Measurements from ENCODE around the gene HTT.

HTT gene

DNA sequence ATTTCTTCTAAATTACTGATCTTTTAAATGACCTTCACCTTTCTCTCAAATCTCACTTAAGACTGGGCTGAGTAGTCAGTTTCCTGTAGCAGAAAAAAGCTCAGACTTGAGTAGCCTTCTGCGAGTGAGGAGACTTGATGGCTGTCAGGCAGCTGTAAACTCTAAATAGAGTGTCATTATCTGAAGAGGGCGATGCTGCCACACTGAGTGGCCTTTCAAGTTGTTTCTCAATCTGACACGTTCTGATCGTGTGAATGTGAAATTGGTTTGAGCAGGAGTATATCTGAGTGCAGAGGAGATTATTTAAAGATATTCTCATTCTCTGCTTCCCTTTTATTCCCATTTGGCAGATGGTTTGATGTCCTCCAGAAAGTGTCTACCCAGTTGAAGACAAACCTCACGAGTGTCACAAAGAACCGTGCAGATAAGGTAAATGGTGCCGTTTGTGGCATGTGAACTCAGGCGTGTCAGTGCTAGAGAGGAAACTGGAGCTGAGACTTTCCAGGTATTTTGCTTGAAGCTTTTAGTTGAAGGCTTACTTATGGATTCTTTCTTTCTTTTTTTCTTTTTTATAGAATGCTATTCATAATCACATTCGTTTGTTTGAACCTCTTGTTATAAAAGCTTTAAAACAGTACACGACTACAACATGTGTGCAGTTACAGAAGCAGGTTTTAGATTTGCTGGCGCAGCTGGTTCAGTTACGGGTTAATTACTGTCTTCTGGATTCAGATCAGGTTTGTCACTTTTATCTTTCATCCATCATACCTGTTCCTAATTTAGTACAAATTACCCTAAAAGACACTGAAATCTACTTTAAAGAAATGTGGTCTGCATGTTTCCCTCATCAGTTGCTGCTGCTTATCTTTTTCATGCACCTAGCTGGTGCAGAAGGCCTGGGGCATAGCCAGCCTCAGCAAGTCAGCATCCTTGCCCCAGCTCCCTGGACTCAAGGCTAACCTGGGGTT is 100.2 kb downstream of the HTT start:
- no peak for DNase-seq (ENCODE audit: low read depth, low spot score)

DNA sequence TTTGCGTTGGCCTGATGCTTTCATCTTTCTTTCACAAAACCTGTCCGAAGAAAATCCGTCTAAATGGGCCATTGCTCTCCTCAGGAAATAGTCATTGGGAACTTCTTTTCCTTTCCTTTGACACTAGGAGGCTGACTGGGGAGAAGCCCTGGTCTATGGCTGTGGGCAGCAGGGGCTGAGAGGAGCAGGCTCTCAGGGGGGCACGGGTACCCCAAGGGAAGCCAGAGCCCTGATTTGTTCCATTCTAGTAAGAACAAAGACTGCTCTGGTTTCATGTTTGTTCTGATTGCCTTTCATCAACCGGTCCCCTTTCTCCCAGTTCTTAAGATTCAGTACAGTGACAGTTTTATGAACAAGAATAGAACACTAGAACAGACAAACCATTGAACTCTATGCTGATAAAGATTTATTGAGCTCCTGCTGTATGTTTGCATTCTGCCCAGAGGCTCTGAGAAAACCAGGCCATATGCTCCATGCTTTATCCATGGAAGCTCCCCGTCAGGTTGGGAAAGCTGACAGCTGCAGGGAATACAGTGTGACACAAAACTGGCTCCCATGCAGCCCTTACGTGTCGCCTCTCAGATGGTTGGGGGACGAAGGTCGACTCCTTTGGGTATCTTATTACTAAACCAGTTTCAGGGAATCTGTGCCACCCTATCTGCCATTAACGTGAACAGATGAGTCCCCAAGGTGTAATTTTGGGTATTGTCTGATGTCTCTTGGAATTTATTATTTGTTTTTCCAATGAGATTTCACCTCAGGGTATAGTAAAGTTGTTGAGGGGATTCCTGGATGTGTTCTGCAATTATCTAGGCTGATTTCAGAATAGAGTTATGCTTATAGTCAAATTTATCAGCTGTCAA is 102.1 kb downstream of the HTT start:
- DNase-seq (ENCODE audit: low read depth, low spot score) = no peak

DNA sequence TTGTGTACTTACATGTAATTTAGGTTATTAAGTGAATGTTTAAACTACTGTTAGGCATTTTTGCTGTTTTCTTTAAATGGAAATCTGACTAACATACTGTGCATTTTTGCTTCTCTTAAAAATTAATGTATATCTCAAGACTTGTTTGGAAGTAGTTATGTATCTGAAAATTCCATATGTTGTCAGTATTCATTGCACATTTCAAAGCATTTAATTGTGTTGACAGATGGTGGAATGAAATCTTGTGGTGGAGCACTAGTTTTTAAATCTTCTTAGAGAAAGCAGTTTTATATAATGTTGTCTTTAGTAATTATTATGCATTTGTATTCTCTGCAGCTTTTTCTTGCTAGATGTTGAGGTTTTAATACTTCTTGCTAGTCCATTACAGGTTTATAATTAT is 102.9 kb downstream of the HTT start:
- no peak for DNase-seq (ENCODE audit: low read depth, low spot score)

DNA sequence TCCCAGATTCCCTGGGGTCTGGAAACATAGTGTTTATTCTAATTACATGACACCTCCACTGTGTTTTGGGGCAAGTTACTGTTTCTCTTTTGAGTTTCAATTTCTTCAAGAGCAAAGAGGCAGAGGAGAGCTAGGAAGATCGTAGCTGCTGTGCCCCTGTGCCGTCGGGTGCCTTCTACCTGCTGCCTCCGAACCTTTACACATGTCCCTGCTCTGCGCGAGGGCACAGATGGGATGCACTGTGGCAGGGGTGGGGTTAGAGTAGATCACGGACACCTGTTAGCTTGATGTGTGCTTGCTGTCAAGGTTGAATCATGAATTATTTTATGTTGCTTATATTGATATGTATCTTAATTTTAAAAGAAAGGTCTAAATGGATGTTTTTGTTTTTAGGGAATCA is 103.4 kb downstream of the HTT start:
- no peak for DNase-seq (ENCODE audit: low read depth, low spot score)

DNA sequence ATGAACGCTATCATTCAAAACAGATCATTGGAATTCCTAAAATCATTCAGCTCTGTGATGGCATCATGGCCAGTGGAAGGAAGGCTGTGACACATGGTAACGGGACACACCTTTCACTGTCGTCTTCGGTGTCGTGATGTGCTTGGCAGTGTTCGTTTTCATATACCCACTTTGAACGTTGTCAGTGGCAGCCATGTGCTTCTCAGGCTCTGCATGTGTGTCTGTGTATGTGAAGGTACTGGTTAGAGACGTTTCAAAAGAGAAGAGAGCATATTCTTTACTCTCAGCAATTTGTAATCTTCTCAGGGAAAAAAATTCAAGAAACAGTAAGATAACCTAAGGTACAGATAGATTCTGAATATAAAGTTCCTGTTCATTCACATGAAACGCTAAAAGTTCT is 103.9 kb downstream of the HTT start:
- DNase-seq (ENCODE audit: low read depth, low spot score) = no peak

DNA sequence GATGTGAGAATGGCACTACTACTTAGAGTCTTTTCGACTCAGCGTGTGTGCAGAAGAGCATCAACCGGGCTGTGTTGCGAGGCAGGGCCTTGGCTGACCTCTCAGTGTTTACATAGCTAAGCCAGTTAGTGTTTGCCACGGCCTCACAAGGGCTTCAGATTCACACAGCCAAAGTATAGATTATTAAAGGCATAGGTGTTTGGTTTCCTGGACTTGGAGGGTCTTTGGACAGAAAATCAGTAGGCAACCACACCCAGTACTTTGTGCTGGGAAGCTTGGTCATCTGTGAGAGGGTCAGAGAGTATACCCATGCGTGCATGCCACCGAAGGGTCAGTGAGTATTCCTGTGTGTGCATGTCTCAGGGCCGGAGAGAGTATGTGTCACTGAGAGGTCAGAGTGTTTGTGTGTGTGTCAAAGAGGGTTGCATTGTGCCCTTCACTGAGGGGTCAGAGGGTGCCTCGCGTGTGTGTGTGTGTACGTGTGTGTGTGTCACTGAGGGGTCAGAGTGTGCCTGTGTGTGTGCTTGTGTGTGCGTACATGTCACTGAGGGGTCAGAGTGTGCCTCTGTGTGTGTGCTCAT is 104.7 kb downstream of the HTT start:
- no peak for DNase-seq (ENCODE audit: low read depth, low spot score)

DNA sequence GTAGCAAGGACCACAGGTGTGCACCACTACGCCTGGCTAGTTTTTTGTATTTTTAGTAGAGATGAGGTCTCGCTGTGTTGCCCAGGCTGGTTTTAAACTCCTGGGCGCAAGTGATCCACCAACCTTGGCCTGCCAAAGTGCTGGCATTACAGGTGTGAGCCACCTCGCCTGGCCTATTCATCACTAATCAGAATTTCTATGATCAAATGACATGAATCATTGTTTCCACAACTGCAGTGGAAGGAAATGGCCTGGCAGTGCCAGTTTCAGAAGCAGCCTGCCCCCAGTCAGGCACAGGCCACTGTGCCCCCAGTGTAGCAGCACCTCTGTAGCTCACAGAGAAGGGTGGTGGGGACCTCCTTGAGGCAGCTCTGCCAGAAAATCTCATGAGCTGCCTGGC is 108.5 kb downstream of the HTT start:
- DNase-seq (ENCODE audit: low read depth, low spot score) = no peak

DNA sequence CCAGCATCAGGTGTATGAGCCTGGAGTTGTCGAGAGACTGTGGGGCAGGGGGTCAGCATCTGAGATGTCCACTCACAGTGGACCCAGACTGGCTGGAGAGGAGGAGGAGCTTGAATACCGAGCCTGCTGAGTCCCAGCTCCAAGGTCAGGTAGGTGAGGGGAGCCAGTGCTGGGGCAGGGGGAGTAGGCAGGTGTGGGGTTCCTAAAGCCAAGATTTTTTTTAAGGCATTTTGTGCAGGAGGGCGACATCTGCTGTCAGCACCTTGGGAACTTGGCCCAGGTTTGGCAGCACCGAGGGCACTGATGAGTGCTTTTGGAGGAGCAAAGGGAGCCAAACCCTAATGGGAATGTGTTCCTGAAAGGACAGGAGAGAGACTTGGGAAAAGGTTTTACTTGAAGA is 110.2 kb downstream of the HTT start:
- no peak for DNase-seq (ENCODE audit: low read depth, low spot score)

DNA sequence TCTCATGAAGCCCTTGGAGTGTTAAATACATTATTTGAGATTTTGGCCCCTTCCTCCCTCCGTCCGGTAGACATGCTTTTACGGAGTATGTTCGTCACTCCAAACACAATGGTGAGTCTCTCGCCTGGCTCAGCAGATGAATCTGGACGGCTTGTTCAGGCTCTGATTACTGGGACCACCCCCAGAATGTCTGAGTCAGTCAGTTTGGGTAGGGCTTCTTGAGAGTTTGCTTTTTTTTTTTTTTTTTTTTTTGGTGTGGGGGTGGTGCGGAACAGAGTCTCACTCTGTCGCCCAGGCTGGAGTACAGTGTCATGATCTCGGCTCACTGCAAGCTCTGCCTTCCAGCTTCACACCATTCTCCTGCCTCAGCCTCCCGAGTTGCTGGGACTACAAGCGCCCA is 112.1 kb downstream of the HTT start:
- no peak for DNase-seq (ENCODE audit: low read depth, low spot score)

DNA sequence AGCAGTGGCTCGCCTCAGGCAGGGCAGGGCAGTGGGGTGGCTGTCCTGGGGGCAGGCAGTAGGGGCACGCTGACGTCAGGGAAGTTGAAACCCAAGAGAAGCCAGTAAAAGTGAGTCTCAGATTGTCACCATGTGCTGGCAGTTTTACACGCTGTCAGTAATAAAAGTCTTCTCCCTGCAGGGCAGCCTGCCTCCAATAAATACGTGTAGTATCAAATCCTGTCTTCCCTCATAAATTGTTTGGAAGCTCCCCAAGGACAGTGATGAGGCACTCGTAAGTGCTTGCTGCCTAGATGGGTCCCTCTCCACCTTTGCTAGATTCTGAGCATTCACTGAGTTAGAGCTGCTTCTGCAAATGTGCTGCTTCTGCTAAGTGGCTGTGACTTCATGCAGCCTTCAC is 113.6 kb downstream of the HTT start:
- DNase-seq (ENCODE audit: low read depth, low spot score) = no peak

DNA sequence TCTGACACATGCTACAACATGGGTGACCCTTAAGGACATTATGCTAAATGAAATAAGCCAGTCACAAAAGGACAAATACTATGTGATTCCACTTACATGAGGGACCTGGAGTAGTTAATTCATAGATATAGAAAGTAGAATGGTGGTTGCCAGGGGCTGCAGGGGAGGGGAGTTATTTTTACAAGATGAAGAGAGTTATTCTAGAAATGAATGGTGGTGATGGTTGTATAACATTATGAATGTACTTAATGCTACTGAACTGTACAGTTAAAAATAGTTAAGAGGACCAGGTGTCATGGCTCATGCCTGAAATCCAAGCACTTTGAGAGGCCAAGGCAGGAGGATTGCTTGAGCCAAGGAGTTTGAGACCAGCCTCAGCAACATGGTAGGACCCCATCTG is 115.0 kb downstream of the HTT start:
- no peak for DNase-seq (ENCODE audit: low read depth, low spot score)

DNA sequence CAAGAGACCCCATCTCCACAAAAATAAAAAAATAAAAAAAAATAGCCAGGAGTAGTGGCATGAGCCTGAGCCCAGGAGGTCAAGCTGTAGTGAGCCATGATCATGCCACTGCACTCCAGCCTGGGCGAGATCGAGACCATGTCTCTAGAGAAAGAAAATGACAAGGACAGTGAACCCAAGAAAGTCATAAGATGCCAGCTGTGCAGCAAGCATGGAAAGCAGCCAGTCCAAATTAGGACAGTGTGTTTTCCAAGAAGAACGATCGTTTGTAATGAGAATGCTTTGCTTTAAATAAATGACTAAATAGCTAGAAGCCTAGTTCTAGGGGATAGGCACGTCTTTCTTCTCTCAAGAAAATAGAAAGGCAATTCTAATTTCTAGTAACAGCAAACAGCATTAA is 116.1 kb downstream of the HTT start:
- no peak for DNase-seq (ENCODE audit: low read depth, low spot score)

DNA sequence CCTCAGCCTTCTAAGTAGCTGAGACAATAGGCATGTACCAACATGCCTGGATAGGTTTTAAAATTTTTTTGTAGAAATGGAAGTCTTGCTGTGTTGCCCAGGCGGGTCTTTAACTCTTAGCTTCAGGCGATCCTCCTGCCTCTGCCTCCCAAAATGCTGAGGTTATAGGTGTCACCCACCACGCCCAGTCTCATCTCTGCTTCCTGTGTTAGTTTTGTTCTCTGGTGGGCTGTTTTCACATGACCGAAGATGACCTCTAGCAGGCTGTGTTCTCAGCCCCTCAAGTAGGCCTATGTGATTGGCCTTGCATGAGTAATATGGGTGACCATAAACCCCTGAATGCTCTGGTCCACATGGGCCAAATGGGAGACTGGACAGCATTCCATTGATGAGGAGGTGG is 117.7 kb downstream of the HTT start:
- no peak for DNase-seq (ENCODE audit: low read depth, low spot score)

DNA sequence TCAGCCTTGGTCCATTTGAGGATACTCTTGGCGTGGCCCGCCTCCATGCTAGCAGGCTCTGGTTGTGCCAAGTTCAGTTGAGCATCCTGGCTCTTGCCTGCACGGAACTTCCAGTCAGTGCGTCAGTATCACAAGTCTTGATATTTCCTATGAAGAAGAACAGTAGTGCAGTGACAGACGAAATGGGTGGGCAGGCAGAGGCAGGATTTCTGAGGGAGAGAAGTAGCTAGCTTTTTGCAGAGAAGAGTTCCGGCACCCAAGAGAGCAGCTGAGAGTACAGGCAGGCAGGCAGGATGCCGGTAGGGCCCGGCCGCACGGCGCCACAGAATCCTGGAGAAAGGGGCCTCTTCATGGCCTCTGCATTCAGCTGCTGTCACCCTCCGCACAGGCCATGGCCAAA is 118.3 kb downstream of the HTT start:
- no peak for DNase-seq (ENCODE audit: low read depth, low spot score)

DNA sequence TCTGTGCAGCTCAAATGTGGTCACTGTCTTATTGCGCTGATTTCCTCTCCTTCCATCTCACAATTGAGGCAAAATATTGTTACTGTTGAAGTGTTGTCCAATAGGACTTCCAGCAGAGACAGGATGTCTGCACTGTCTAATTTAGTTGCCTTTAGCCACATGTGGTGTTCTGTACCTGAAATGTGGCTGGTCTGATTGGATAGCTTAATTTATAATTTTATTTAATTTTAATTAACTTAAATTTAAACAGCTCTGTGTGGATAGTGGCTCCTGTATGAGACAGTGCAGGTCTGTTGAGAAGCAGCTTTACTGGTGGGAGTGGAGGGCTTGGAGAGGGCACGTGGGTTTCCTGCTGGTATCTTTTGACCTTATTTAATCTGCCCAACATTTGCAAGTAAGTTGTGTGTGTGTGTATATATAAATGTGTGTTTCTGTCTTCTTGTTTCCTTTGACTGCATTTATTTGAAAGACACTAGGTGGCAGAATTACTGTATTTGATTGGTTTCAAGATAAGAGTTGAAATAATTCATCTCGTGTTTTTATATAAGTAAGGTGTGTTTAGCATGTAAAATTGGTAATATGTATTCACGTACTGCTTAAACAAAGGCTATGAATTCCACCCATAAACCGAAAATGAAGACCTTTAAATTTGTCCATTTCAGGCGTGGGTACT is 119.2 kb downstream of the HTT start:
- no peak for DNase-seq (ENCODE audit: low read depth, low spot score)

DNA sequence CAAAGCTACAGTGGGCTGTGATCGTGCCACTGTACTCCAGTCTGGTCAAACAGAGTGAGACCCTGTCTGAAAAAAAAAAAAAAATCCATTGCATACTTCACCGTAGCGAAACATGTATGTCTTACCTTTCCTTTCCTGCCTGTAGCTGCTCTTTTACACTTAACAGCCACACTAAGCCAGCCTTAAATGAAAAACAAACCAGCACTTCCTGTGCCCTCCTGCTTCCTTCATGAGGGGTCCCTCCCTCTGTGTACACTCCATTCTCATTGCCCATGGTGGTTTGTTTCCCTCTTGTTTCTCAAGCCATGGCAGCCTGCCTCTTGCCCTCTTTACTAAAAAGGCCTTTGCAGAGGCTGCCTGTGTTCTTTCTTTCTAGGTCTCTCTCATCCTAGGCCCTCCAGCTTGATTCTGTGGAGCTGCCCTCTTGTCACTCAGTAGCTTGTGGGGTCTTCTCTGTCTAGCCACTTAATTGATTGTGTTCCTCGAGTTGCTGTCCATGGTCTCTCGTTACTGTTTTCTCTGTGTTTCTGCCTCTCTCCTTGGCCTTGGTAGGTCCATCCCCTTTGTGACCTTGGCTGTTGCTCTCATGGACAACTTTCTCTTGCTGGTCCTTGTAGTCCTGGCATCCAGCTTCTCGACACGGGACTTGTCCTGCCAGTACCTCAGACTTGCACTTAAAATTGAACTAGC is 122.3 kb downstream of the HTT start:
- no peak for DNase-seq (ENCODE audit: low read depth, low spot score)

DNA sequence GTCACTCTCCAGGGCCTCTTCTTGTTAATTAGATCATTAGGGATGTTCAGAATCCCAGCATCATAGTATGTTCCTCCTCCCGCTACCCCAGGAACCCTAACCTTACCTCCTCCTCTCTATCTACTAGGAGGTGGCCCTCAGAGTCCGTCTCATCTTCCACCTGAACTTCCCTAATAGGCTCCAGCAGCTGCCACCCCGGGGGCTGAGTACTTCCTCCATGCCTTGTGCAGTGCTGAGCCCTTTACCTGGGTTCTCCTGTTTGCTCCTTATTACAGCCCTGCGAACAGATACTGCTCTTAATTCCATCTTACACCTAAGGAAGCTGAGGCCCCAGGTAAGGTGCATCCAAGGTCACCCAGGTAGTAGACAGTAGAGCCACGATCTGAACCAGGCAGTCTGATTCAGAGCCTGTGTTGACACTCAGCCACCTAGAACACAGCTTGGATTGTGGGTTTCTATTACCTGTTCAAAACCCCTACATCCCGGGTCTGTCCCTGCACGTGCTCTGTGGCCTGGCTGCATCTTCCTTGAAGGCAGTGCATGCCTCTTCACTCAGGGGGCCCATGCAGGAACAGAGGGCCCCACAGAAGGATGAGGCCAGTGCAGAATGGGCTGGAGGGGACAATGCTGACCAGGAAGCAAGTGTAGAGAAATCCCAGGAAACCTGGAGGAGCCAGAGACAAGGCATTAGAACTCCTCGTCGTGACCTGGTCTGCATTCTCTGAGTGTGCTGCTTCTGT is 123.1 kb downstream of the HTT start:
- DNase-seq (ENCODE audit: low read depth, low spot score) = no peak

DNA sequence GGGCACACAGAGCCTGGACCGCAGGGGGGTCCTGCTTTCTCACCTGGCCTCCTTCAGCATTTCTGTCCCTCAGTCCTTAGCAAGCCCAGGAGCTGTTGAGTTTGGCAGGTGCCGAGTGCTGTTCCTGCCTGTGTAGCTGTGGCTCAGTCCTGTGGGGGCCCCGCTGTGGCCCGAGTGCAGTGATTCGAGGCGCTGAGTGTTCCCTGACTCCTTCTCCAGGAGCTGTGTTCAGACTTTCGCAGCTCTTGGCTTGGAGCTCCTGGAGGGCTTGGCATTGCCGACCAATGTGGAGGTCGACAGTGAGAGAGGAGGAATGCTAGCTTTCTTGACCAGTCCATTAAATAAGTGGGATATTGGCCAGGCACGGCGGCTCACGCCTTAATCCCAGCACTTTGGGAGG is 124.4 kb downstream of the HTT start:
- no peak for DNase-seq (ENCODE audit: low read depth, low spot score)

DNA sequence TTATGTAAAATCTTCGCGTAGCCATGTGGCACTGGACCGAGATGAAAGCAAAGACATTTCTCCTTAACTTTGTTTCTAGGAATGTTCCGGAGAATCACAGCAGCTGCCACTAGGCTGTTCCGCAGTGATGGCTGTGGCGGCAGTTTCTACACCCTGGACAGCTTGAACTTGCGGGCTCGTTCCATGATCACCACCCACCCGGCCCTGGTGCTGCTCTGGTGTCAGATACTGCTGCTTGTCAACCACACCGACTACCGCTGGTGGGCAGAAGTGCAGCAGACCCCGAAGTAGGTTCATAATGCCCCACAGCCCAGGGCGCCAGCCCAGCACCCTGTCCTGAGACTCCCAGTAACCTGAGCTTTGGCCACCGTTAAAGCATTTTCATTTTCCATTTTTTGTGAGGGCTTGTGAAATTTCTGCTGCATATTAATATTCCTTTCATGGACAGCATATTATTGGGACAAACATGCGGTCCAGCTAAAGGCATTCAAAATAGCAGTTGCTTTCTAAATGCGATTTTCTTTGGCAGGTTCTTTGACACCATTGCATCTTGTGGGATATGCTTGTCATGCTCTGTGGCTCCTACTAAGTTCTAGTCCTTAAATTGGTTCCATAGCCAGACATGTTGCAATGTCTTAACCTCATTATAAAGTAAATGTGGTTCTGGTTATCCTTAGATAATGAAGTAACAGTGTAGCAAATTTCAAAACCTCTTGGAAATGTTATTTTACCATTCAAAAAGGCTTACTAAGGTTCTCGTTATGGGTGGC is 125.4 kb downstream of the HTT start:
- no peak for DNase-seq (ENCODE audit: low read depth, low spot score)
